GM19438 (cell line): ENCODE data around the gene CDC6.
A peak's percentile ranks its signal among the peaks of the same experiment; 100 is the strongest.

Experiments used
- ATAC-seq: cut with Tn5 transposase; IDR thresholded peaks from one replicate; pipeline ENCODE4 v1.9.1; 2021; ENCODE audit warnings: low read depth; ENCODE audit not compliant: unreplicated experiment

Gene CDC6, protein sequence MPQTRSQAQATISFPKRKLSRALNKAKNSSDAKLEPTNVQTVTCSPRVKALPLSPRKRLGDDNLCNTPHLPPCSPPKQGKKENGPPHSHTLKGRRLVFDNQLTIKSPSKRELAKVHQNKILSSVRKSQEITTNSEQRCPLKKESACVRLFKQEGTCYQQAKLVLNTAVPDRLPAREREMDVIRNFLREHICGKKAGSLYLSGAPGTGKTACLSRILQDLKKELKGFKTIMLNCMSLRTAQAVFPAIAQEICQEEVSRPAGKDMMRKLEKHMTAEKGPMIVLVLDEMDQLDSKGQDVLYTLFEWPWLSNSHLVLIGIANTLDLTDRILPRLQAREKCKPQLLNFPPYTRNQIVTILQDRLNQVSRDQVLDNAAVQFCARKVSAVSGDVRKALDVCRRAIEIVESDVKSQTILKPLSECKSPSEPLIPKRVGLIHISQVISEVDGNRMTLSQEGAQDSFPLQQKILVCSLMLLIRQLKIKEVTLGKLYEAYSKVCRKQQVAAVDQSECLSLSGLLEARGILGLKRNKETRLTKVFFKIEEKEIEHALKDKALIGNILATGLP

DNA sequence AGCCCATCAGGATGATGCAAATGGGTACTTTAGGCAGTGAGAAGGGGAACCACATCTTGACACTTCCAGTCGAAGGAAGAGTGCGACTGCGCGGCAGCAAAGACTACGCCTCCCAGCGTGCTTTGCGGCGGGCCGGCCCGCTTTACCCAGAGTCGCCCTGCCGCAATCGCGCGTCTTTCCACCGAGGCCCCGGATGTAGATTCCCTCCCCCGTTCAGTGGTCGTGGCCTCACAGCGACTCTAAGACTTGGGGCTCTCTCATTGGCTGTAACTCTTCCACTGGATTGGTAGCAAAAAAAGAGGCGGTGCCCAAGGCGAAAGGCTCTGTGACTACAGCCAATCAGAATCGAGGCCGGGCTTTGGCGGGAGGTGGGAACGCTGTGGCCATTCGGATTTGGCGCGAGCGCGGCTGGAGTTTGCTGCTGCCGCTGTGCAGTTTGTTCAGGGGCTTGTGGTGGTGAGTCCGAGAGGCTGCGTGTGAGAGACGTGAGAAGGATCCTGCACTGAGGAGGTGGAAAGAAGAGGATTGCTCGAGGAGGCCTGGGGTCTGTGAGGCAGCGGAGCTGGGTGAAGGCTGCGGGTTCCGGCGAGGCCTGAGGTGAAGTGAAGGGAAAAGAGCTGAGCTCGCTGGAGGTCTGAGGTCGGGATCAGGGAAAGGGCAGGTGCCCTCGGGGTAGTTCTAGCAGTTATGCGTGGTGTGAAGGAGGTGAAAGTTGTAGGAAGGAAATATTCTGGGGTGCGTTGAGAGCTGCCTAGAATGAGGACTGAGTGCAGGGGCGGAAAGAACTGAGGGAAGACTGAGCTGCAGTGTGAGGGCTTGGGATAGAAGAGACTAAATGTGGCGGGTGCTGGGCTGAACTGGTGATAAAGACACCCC lies at the start of gene CDC6:
TSS of gene CDC6 (plus strand) at position 386 of the 876 bp plus-strand sequence. CDS start 1,542 bp downstream, outside the sequence.
- peak; percentile 94 for ATAC-seq

DNA sequence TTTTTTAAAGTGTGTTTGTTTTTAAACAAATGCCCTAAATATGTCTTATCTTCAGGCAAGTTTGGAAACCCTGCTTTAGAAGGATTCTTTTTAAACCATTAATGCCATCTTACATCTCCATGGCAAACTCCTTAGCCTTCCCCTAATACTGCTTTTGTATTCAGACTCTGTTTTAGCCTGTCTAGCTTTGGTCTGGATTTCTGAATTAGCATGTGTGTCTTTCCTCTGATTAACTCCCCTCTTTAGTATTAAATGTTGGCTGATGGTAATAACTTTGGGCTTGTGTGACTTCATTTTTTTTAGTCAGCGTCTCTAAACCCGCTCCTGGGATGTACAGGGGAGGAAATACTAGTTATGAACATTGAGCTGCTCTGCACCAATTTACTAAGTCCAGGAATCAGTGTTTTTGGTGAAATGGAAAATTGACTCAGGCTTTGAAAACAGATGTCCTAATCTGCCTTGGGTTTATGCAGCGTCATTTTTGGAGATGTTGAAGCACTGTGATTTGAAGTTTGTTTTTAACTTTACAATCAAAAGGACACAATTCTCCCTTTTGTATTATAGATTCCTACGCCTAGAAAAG lies 46.3 kb upstream of the CDC6 start:
- ATAC-seq, result no peak

DNA sequence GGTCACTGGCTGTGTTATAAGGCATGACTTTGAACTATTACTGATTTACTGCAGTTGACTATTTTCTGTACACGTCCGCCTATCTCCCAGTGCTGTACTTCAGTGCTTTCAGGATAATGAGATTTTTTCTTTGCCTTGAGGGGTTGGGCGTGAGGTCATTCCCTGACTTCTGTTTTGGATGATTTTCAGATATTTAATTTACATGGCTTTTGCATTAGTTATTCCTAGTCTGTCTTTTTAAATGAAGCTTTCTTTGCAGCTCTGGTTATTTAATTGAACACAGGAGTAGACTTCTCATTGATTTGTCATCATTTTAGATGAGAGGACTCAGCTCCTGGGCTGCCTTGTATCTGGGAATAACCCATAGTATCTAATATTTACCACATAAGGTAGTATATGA lies 44.9 kb upstream of the CDC6 start:
- ATAC-seq, result no peak

DNA sequence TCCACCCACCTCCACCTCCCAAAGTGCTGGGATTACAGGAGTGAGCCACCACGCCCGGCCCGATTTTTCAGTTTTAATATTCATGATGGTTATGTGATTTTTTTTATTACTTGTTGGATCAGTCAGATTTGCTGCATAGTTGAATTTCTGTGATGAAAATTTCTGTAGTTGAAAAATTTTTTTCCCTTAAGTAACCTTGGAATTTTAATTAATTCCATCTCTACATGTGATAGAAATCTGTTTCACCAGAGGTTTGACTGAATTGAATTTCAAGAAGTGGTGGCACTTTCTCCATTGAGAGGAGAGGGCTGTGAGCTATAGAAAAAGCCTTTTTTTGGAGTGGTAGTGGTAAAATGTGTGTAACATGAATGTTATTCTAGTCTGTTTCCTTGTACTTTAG lies 43.9 kb upstream of the CDC6 start:
- ATAC-seq, result no peak

DNA sequence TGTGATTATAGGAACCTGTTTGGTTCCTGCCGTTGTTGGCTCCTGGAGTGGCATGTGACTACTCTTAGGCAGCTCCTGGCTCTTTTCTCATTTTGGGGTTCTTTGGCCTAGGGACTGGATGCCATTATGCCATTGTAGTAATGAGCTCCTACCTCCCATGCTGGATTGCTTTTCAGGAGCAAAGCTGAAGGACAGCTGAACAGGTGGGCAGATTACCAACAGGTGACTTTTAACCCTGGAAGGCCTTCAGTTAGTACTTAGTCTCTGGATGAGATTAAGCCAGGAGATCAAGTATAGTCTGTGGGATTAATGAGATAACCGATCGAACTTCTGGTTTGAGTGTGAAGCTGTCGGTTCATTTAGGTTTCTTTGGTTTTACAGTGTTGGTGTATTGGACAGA lies 43.4 kb upstream of the CDC6 start:
- no peak for ATAC-seq

DNA sequence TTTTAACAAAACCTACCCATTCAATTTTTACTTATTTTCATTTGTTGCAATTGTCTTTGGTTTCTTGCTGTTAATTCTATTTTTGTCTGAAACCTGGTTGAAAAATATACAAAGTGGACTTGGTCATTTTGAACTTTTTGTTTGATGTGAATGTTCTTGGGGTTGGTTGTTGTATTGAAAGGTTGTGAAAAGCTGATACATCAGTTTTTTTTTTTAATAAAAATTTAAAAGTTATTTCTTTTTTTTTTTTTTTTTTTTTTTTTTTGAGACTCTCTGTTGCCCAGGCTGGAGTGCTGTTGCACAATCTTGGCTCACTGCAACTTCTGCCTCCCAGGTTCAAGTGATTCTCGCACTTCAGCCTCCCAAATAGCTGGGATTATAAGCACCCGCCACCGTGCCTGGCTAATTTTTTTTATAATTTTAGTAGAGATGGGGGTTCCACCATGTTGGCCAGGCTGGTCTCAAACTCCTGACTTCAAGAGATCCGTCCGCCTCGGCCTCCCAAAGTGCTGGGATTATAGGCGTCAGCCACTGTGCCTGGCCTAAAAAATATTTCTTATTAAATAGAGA lies 39.7 kb upstream of the CDC6 start:
- ATAC-seq, result no peak

DNA sequence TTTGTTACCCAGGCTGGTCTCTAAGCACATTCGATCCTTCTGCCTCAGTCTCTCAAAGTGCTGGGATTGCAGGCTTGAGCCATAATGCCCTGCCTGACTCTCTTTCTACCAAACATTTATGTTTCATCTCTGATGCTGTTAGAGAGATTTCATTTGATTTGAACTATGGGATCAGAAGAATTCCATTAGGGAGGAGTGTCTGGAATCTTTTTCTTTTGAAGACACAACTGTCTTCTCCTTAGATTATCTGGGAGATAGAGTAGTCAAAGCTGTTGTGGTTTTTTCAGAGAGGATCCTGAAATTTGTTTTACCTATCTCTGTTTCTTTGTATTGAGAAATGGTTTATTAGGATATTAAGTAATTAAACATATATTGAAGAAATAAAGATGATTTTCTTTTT lies 39.2 kb upstream of the CDC6 start:
- no peak for ATAC-seq

DNA sequence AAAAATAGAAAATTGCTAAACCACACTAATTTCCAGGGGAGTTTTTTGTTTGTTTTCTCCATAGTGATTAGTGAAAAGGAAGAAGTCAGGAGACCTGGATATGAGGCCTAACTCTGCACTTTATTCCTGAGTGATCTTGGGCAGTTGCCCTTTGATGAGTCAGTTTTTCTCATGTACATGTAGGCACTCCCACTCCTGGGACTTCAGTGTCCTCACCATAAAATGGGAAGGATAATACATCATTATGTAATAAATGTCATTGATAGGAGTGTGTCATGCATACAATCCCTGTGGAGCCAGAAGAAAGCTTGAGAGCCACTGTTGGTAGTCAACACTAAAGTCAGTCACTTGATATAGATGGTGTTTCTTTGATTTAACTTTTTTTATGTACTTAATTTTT lies 36.1 kb upstream of the CDC6 start:
- no peak for ATAC-seq

DNA sequence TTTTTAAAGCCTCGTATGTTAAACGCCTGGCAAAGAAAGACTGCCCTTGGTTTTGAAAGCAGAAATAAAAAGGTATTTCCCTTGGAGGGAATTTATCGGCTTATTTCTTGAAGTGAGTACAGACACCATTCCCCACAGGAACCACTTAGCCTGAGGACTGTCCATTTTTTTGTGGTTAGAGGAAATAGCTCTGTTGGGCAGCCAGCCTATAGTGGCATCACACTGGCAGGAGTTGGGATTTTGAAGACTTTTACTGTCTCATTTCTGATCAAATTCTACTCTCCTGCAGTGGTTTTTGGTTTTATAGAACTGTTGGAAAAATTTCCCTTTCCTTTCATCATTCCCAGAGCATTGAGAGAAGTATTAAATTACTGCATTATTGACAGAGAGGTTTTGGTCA lies 34.1 kb upstream of the CDC6 start:
- no peak for ATAC-seq

DNA sequence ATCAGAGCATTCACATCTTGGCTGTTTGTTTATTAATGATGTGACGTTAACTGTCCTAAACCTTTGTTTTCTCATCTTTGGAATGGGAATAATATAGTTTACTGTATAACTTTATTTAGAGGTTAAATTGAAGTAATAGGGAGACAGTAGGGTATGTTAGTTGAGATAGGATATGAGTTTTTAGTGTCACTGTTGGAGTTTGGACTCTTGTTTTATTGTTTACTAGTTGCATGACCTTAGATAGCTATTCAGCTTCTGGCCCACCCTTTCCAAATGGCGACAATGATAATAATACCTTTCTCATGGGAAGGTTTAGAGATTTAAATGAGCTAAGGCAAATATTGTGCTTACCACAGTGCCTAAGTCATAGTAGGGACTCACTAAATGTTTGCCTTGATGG lies 28.2 kb upstream of the CDC6 start:
- ATAC-seq, result no peak

DNA sequence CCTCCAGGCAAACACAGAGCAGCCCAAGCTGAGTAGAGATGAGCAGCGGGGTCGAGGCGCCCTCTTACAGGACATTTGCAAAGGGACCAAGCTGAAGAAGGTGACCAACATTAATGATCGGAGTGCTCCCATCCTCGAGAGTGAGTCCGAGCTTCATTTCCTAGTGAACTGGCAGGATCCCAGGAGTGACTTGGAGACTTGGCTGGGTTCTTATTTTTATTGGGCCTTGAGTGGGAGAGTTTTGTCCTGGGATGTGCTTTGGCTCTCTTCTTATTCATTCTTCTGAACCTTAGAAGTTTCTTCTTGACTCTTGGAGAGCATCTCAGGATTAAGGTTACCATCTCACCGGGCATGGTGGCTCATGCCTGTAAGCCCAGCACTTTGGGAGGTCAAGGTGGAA lies 27.2 kb upstream of the CDC6 start:
- no peak for ATAC-seq

DNA sequence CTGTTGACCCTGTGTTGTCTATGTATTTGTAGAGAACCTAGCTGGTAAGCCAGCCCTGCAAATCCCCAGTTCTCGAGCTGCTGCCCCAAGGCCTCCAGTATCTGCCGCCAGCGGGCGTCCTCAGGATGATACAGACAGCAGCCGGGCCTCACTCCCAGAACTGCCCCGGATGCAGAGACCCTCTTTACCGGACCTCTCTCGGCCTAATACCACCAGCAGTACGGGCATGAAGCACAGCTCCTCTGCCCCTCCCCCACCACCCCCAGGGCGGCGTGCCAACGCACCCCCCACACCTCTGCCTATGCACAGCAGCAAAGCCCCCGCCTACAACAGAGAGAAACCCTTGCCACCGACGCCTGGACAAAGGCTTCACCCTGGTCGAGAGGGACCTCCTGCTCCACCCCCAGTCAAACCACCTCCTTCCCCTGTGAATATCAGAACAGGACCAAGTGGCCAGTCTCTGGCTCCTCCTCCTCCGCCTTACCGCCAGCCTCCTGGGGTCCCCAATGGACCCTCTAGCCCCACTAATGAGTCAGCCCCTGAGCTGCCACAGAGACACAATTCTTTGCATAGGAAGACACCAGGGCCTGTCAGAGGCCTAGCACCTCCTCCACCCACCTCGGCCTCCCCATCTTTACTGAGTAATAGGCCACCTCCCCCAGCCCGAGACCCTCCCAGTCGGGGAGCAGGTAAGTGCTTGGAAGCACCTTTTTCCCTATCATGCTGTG lies 23.1 kb upstream of the CDC6 start:
- ATAC-seq, result no peak

DNA sequence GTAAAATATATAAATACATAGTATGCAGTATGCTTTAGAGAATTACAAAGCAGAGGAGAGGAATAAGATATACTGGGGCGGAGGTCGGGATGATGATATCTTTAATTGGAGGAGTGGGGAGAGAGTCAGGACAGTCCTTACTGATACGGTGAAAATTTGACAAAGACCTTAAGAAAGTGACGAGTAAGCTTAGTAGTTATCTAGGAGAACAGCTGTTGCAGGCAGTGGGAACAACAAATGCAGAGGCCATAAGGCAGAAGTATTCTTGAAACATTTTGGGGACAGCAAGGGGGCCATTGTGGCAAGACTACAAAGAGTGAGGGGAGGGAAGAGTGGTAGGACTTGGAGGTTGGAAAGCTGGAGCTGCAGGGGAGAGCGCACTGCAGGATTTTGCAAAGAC lies 22.3 kb upstream of the CDC6 start:
- no peak for ATAC-seq

DNA sequence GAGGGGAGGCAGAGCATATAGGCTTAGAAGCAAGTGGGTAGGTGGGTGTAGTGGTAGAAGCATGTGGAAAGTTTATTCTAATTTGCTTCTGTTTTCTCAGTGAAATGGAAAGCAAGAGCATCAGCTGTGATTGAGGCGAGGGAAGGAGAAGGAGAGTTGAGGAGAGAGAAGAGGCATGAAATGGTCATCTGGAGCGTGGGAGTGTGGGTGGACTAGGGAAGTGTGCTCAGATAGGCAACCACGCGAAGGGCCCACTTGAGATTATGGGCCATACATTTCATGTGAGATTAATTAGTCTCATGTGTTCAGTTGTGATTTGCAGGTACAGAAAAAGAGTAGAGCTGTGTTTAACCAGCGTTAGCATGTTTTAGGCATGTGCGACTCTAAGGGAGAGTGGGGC lies 20.8 kb upstream of the CDC6 start:
- no peak for ATAC-seq

DNA sequence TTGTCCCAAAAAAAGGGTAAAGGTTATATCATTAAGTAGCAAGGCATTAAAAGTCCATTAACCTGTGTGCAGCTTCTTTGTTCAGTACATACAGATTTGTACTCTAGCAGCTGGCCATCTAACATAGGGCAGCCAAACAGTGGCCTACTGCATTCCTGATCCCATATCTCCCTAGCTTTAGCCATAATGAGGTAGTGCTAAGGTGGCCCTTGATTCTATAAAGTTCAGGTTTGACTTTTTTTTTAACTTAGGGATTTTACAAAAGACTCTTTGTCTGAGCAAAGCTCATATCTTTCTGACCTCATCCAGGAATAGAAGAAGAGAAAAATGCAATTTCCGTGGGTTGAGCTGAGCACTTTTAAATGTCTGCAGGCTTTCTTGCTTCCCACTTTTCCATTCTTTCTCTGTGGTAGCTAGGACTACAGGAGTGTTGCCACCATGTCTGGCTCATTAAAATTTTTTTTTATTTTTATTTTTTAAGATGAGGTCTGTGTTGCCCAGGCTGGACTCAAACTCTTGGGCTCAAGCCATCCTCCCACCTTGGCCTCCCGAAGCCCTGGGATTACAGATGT lies 19.5 kb upstream of the CDC6 start:
- no peak for ATAC-seq

DNA sequence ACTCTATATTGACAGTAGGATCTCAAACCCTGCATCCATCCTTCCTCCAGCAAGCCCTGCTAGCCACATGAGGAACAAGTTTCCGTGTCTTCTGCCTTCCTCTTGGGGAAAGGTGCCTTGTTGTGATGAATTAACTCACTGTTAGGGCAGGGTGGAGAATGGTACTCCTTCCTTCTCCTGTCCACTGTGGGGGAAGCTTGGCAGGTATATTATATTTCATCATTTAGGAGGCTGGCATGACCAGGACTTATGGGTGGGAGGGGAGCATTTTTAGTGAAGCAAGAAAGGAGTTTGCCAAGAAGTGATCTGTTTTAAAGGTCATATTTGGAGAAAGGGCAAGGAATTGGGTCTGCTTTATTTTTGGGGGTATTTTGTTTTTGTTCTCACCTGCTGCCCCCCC lies 9.3 kb upstream of the CDC6 start:
- no peak for ATAC-seq

DNA sequence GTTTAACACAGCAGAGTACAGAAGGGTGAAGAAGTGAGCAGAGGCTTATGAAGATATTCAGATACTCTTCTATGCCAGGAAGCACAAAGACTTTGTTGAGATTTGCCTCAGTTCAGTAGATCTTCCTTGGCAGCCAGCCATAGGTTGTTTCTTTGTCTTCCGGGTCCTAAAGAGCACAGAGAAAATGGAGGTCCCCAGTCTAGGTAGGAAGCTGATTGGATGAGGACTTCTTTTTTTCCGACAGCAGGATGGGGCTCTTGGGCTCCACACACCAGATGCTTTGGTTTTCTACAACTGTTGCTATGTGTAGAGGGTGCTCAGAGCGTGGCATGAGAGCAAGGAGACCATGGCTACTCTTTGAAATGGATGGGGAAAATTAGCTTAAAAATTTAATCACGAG lies 8.3 kb upstream of the CDC6 start:
- ATAC-seq, result no peak

DNA sequence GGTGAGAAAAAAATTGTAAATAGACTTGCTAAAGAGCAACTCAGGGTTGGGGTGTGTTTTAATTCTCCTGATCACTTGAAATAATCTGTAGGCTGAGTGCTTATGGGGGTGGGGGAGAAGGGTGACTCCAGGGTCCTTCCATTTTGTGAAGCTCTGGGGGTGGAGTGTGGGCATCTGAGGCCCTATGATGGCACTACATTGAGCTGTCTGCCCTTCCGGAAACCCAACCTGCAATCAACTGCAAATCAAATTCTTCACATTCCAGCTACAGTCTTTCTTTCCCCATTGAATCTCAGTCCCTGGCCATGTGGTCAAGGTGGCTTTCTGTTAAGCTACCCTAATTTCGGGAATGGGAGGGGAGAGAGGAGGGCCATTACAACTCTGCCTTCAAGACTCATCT lies 6.0 kb upstream of the CDC6 start:
- no peak for ATAC-seq

DNA sequence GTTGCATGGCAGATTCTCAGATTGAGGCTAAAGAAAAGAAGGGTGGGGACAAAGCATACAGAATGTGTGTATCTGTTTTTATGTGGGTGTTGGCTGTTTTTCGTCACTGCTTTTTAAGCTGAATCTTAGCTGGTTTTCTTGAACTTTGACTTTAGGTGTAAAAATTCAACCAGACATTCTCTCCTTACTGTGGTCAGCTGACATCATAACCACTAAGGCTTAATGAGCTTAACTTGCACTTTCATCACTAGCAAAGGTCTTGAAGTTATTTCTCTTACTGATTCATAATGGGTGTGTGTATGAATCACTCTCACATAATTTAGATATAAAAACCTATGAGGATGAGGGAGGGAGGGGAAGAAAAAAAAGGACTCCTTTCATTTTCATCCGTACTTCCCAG lies 4.0 kb upstream of the CDC6 start:
- ATAC-seq, result no peak
